Measurements from ENCODE around the gene ADARB2.

Gene ADARB2

GRCh38 chr10:1324903-1325302 is 412.4 kb downstream of the ADARB2 start:
- Histone ChIP-seq H3K4me3 (ENCODE audit: low read depth in 1 of 2, low read length in 1 of 2) (no peak overlapping the region), H3K27me3 (peaks cover 29% of the 10 kb centered on the region), H3K36me3 (no peaks in the 10 kb centered on the region), H3K27ac (no peak overlapping the region), H3K9me3 (no peaks in the 10 kb centered on the region), H3K4me1 (ENCODE audit: control insufficient read depth in 1 of 2, insufficient read depth in 1 of 2, low read depth in 1 of 2, low read length in 1 of 2) (no peaks in the 10 kb centered on the region)
- TF ChIP-seq, protein P1, sequence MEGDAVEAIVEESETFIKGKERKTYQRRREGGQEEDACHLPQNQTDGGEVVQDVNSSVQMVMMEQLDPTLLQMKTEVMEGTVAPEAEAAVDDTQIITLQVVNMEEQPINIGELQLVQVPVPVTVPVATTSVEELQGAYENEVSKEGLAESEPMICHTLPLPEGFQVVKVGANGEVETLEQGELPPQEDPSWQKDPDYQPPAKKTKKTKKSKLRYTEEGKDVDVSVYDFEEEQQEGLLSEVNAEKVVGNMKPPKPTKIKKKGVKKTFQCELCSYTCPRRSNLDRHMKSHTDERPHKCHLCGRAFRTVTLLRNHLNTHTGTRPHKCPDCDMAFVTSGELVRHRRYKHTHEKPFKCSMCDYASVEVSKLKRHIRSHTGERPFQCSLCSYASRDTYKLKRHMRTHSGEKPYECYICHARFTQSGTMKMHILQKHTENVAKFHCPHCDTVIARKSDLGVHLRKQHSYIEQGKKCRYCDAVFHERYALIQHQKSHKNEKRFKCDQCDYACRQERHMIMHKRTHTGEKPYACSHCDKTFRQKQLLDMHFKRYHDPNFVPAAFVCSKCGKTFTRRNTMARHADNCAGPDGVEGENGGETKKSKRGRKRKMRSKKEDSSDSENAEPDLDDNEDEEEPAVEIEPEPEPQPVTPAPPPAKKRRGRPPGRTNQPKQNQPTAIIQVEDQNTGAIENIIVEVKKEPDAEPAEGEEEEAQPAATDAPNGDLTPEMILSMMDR (IDR thresholded peaks at IDR 0.05) = no peak

DNA sequence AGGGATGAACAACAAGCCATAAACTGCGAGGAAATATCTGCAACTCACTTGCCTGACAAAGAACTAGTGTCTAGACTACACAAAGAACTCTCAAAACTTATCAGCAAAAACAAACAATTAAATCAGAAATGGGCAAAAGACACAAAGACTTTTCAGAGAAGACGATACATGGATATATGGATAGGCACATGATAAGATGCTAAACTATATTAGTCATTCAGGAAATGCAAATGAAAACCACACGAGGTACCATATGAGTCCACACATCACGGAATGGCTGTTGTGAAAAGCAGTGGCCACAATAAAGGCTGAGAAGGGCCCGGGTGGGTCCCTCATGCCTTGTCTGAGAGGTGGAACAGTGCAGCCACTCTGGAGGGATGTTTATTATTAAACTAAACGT is 413.4 kb downstream of the ADARB2 start:
- Histone ChIP-seq H3K27me3 (peaks cover 30% of the 10 kb centered on the region), H3K36me3 (no peaks in the 10 kb centered on the region), H3K4me1 (ENCODE audit: control insufficient read depth in 1 of 2, insufficient read depth in 1 of 2, low read depth in 1 of 2, low read length in 1 of 2) (no peaks in the 10 kb centered on the region), H3K4me3 (ENCODE audit: low read depth in 1 of 2, low read length in 1 of 2) (no peak overlapping the region), H3K9me3 (no peaks in the 10 kb centered on the region), H3K27ac (no peak overlapping the region)
- TF ChIP-seq, protein P1 (IDR thresholded peaks at IDR 0.05) = no peak

DNA sequence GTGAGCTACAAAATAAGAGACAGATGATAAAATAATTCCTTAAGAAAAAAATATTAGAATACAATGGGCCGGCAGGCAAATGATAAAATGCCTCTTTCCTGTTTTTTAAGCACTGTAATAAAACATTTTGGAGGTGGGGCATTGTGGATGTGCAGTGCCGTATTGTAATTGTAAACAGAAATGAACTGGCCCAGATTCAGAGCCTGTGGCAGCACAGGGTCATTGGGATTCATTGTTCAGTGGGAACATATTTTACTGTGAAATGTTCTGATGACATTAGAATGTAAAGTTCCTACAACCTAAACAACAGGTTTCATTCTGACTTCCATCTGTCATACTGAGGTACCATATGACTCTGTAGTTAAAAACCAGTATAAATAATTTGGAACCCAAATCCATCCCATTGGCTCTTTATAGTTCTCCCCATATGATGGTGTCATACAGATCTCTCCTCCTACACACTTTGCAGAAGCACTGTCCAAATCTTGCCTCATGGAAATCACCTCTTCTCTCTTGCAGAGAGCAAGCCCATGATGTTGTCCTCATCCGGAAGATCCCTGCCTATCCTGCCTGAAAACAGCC is 416.5 kb downstream of the ADARB2 start:
- H3K27ac ChIP-seq = no peak overlapping the region
- H3K27me3 ChIP-seq = peaks cover 48% of the 10 kb centered on the region
- no peaks in the 10 kb centered on the region for H3K4me1 ChIP-seq (ENCODE audit: control insufficient read depth in 1 of 2, insufficient read depth in 1 of 2, low read depth in 1 of 2, low read length in 1 of 2)
- no peak overlapping the region for H3K4me3 ChIP-seq (ENCODE audit: low read depth in 1 of 2, low read length in 1 of 2)
- TF ChIP-seq, protein P1 (IDR thresholded peaks at IDR 0.05) = no peak
- H3K9me3 ChIP-seq = no peaks in the 10 kb centered on the region
- no peaks in the 10 kb centered on the region for H3K36me3 ChIP-seq

- TF ChIP-seq, protein P1 (IDR thresholded peaks at IDR 0.05) = no peak
- Histone ChIP-seq H3K27me3 (peaks cover 38% of the 10 kb centered on the region), H3K36me3 (no peaks in the 10 kb centered on the region), H3K4me3 (ENCODE audit: low read depth in 1 of 2, low read length in 1 of 2) (no peak overlapping the region), H3K4me1 (ENCODE audit: control insufficient read depth in 1 of 2, insufficient read depth in 1 of 2, low read depth in 1 of 2, low read length in 1 of 2) (no peaks in the 10 kb centered on the region), H3K27ac (no peak overlapping the region), H3K9me3 (no peaks in the 10 kb centered on the region)
These were observed 420.5 kb downstream of the ADARB2 start for GRCh38 chr10:1316809-1317143.

DNA sequence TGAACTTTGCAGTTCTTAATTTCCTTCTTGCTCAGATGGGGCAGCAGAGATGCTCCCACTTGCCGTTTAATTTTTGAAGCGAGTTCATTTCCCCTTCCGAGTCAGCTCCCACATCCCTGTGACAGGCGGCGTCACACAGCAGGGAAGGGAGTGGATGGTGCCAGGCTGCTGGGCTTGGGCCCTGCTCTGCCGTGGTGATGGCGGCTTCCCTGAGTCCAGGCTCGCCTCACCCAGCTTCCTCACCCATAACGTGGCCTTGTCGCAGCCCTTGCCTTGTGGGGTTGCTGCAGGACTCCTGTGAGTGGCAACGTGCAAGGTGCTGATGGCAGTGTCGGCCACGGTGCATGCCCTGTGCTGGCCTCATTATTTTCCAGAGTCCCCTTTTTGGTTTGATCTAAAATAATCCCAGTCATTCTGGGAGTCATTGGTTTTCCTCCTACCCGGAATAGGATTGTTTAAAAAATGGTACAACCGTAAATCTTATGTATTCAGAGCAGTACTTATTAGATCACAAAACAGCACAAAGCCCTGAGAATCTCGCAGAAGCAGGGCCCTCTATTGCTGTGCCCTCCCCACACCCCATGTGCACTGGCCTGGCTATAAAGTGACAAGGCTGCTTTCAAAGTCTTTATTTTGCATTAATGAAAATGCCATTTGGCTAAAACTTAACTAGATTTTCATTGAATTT is 421.1 kb downstream of the ADARB2 start:
- Histone ChIP-seq H3K27ac (no peak overlapping the region), H3K27me3 (peaks cover 33% of the 10 kb centered on the region), H3K4me3 (ENCODE audit: low read depth in 1 of 2, low read length in 1 of 2) (no peak overlapping the region), H3K4me1 (ENCODE audit: control insufficient read depth in 1 of 2, insufficient read depth in 1 of 2, low read depth in 1 of 2, low read length in 1 of 2) (no peaks in the 10 kb centered on the region), H3K9me3 (no peaks in the 10 kb centered on the region), H3K36me3 (no peaks in the 10 kb centered on the region)
- TF ChIP-seq, protein P1 (IDR thresholded peaks at IDR 0.05) = no peak
